Measurements from ENCODE around the gene SSBP3.
"Not testable (repeated sequence)": the region's sequence is repeated elsewhere in the genome, so short reads cannot be mapped to it uniquely, and the experiment has no call there.

SSBP3 gene

GRCh38 chr1:54360165-54361005 lies 45.8 kb downstream of the SSBP3 start:
- Mint-ChIP-seq H3K4me3 (no peak overlapping the region), H3K27ac (no peak overlapping the region), H3K27me3 (peaks cover 16% of the 10 kb centered on the region), H3K4me1 (peaks cover 49% of the 10 kb centered on the region), H3K9me3 (no peaks in the 10 kb centered on the region), H3K36me3 (no peaks in the 10 kb centered on the region)
- ATAC-seq = no peak

DNA sequence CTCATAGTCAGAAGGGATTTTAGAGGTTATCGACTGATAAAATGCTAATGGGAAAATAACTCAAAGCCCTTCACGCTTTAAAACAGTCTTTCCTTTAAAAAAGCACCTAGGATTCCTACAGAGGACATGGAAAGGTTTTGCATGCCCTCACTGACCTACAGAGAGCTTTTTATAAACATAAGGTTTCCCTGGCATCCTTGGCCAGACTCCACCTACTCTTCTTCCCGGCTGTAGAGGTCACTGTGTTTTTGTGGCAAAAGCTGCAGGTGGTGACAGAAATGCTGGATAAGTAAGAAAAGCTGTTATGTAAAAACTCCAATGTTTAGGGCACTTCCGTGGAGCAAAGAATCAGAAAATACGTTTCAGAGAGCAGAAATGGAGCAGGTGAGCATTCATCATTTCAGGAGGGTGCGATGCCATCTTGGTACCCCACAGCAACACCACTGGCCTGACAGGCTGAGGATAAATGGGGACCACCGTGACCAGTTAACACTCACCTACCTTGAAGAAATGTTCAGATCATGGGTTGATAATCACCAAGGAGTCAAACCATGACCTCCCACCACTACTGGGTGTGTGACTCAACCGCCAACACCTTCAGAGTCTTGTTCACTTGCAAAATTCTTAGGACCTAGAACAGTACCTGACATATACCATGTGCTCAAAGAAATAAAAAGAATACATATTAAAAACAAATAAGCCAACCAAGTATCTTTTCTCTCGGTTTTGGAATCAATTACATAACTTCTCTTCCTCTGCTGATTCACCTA lies 46.6 kb downstream of the SSBP3 start:
- H3K4me3 Mint-ChIP-seq = no peak overlapping the region
- H3K9me3 Mint-ChIP-seq = no peaks in the 10 kb centered on the region
- no peaks in the 10 kb centered on the region for H3K36me3 Mint-ChIP-seq
- peaks cover 44% of the 10 kb centered on the region for H3K4me1 Mint-ChIP-seq
- peaks cover 16% of the 10 kb centered on the region for H3K27me3 Mint-ChIP-seq
- no peak for ATAC-seq
- no peak overlapping the region for H3K27ac Mint-ChIP-seq

GRCh38 chr1:54358503-54359168 lies 47.6 kb downstream of the SSBP3 start:
- ATAC-seq = no peak
- H3K27me3 Mint-ChIP-seq = peaks cover 16% of the 10 kb centered on the region

DNA sequence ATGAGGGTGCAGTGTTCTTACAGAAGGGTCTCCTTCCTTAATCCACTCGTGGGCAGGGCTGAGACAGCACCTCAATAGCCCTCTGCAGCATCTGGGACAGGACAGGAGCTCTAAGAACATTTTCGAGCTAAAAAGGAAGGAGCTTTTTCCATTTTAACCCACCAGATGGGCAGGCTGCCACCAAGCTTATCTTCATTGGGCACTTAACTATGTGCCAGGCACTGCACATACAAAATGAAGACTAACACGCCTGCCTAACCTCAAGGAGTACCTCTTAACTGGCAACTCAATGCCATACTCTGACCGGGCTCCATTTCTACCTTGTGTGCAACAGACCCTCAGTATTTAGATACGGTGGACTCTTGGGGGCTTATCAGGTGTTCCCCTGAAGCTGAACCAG lies 48.2 kb downstream of the SSBP3 start:
- Mint-ChIP-seq H3K4me1 (peaks cover 28% of the 10 kb centered on the region), H3K27ac (peak overlapping the region; percentile 67), H3K9me3 (no peaks in the 10 kb centered on the region)

More at GRCh38 chr1:54358503-54359168, 47.6 kb downstream of the SSBP3 start:
- Mint-ChIP-seq H3K27ac (no peak overlapping the region), H3K4me1 (peaks cover 35% of the 10 kb centered on the region), H3K36me3 (no peaks in the 10 kb centered on the region), H3K4me3 (no peak overlapping the region), H3K9me3 (no peaks in the 10 kb centered on the region)

DNA sequence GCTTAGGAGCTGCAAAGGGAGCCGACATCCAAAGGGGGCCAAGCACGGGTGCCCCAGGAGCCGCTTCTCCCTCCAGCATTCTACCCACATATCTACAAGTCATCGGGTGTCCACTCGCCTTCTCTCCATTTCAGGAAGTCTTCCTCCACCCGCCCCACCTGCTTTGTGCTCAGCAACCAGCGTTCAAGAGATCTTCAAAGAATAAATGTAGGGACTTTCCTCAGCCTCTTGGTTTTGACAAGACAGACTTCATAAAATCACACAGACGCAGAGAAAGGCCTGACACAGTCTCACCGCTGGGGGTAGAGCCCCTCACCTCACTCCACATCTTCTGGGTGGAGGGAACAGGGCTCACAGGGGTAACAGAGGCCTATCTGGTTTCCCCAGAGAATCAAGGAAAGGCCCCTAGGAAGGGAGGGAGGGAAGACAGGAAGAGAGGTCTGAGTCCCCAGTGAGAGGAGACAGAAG lies 49.5 kb downstream of the SSBP3 start:
- Mint-ChIP-seq H3K4me3 (peak overlapping the region; percentile 77), H3K36me3 (no peaks in the 10 kb centered on the region), H3K4me1 (peaks cover 20% of the 10 kb centered on the region), H3K27ac (peak overlapping the region; percentile 67), H3K27me3 (peaks cover 16% of the 10 kb centered on the region), H3K9me3 (no peaks in the 10 kb centered on the region)
- peak; percentile 55 for ATAC-seq

More for the DNA sequence above, 48.2 kb downstream of the SSBP3 start:
- Mint-ChIP-seq H3K4me3 (no peak overlapping the region), H3K36me3 (no peaks in the 10 kb centered on the region), H3K27me3 (peaks cover 16% of the 10 kb centered on the region)
- no peak for ATAC-seq

DNA sequence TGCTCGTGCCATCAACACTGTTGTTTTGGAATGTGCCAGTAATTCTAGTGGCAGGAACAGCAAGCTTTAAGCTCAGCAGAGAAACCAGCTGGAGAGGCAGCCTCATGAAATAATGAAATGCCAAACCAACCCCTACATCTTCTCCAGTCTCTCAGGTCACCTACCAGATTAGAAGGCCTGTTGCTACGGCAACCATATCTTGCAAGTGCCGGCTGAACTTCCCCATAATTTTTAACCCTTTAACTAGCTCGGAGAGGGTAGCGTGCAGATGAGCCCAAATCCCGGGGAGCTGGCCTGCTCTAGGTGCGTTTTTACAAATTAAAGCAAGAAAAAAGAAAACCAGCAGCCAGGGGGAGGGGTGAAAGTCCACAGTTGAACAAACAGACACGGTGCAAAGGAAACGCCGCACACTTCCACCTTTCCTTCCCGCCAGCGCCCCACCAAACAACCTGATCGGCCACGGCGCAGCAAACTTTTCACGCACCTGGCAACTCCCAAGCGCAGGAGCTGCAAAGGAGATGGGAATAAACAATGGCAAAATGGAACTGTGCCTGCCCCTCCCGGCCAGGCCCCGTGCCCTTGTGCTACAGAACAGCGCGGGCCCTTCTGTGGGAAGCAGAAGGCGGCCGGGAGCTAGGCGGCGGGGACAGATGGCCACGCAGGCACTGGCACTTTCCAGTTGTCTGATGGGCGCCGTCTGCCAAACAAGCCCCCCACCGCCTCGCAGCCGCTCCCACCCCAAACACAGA lies 50.1 kb downstream of the SSBP3 start:
- H3K36me3 Mint-ChIP-seq = no peaks in the 10 kb centered on the region
- ATAC-seq = peak; percentile 56
- H3K27me3 Mint-ChIP-seq = peaks cover 16% of the 10 kb centered on the region
- peak overlapping the region; percentile 67 for H3K27ac Mint-ChIP-seq
- H3K4me1 Mint-ChIP-seq = peaks cover 20% of the 10 kb centered on the region
- H3K9me3 Mint-ChIP-seq = no peaks in the 10 kb centered on the region
- peak overlapping the region; percentile 77 for H3K4me3 Mint-ChIP-seq

- no peaks in the 10 kb centered on the region for H3K9me3 Mint-ChIP-seq
- no peak overlapping the region for H3K4me3 Mint-ChIP-seq
- H3K36me3 Mint-ChIP-seq = no peaks in the 10 kb centered on the region
- peaks cover 20% of the 10 kb centered on the region for H3K4me1 Mint-ChIP-seq
- ATAC-seq = no peak
- no peak overlapping the region for H3K27ac Mint-ChIP-seq
- peaks cover 16% of the 10 kb centered on the region for H3K27me3 Mint-ChIP-seq
Measured at GRCh38 chr1:54354899-54355298, 51.3 kb downstream of the SSBP3 start.

DNA sequence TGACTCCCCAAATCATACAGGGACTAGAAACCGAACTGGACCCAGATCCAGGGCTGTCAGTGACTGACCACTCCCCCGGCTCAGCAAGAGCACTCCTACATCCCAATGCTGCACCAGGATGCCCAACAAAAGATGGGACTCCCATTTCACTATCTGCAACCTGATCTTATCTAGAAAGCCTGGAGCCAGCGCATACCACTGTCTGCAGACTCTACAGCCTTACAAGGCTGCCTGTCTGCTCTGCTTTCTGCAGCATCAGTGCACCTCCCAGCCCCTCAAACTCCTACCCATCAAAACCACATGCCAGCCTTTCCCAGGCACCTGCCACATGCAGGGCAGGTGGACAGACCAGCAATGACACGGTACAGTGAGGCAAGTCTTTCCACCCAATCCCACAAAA lies 52.2 kb downstream of the SSBP3 start:
- Mint-ChIP-seq H3K4me1 (peaks cover 20% of the 10 kb centered on the region), H3K27ac (no peak overlapping the region), H3K36me3 (no peaks in the 10 kb centered on the region), H3K4me3 (no peak overlapping the region), H3K9me3 (no peaks in the 10 kb centered on the region), H3K27me3 (peaks cover 16% of the 10 kb centered on the region)
- no peak for ATAC-seq

DNA sequence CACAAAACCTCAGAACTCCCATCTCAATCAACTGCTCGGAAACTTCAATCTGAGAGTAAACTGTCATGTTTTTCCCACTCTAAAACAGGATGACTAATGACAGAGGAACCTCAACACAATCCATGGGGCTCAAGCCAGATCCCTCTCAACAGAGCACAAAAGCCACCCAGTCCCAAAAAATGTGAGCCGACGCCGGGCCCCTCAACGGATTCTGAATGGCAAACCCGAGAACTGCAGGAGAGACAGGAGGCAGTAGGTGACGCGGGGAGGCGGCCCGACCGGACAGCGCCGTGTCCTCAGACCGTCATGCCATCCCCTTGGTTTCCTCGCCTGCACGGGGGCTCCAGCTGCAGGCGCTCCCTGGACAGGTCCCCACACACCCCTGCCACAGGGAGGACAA lies 53.4 kb downstream of the SSBP3 start:
- peaks cover 16% of the 10 kb centered on the region for H3K27me3 Mint-ChIP-seq
- H3K4me3 Mint-ChIP-seq = no peak overlapping the region
- no peaks in the 10 kb centered on the region for H3K9me3 Mint-ChIP-seq
- H3K4me1 Mint-ChIP-seq = peaks cover 20% of the 10 kb centered on the region
- no peaks in the 10 kb centered on the region for H3K36me3 Mint-ChIP-seq
- ATAC-seq = no peak
- no peak overlapping the region for H3K27ac Mint-ChIP-seq

DNA sequence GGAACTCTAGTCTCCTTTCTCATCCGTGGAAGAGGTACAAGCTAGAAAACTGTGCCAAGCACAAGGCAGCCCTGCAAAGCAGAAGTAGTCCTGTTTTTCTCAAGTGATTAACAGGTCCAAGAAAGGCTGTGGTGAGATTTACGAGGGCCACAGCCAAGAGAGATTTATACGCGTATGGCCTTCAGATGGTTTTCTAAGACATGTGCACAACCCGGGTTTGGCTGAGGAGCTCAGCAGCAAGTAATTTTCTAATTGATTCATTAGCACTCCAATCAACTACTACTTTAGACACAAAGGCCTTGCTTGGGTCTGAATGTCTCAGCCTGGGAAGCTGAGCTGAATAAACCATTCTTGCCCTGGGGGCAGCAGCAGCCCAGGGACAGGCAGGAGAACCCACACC lies 55.8 kb downstream of the SSBP3 start:
- Mint-ChIP-seq H3K4me1 (no peaks in the 10 kb centered on the region), H3K9me3 (no peaks in the 10 kb centered on the region), H3K27me3 (no peaks in the 10 kb centered on the region), H3K36me3 (no peaks in the 10 kb centered on the region), H3K4me3 (no peak overlapping the region), H3K27ac (no peak overlapping the region)
- ATAC-seq = no peak

DNA sequence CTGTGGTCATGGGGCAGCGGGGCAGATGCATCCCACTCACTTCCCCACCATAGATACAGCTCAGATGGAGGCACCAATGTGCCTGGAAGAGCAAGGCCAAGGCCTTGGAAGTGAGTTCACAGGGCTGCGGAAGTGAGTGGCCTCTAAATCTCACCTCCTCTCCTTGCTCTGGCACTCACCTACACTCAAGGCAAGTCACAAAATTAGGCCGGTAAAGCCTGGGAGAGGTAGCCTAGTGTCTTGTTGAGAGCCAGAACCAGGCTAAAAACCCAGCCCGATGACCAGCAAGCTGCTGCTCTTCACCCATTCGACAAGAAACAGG lies 57.5 kb downstream of the SSBP3 start:
- ATAC-seq = no peak
- no peak overlapping the region for H3K27ac Mint-ChIP-seq
- H3K36me3 Mint-ChIP-seq = peaks cover 3% of the 10 kb centered on the region
- no peaks in the 10 kb centered on the region for H3K4me1 Mint-ChIP-seq
- no peak overlapping the region for H3K4me3 Mint-ChIP-seq
- no peaks in the 10 kb centered on the region for H3K9me3 Mint-ChIP-seq
- no peaks in the 10 kb centered on the region for H3K27me3 Mint-ChIP-seq

GRCh38 chr1:54347955-54348699 lies 58.1 kb downstream of the SSBP3 start:
- H3K36me3 Mint-ChIP-seq = peaks cover 4% of the 10 kb centered on the region
- H3K27ac Mint-ChIP-seq = no peak overlapping the region
- H3K27me3 Mint-ChIP-seq = no peaks in the 10 kb centered on the region
- no peak overlapping the region for H3K4me3 Mint-ChIP-seq
- no peaks in the 10 kb centered on the region for H3K4me1 Mint-ChIP-seq
- ATAC-seq = no peak
- H3K9me3 Mint-ChIP-seq = no peaks in the 10 kb centered on the region

- H3K27ac Mint-ChIP-seq = no peak overlapping the region
- H3K4me1 Mint-ChIP-seq = no peaks in the 10 kb centered on the region
- peaks cover 4% of the 10 kb centered on the region for H3K36me3 Mint-ChIP-seq
Measured at GRCh38 chr1:54347261-54347954, 58.8 kb downstream of the SSBP3 start.

GRCh38 chr1:54345548-54345947 lies 60.6 kb downstream of the SSBP3 start:
- peaks cover 10% of the 10 kb centered on the region for H3K36me3 Mint-ChIP-seq
- H3K4me1 Mint-ChIP-seq, H3K9me3 Mint-ChIP-seq, H3K4me3 Mint-ChIP-seq, H3K27me3 Mint-ChIP-seq, H3K27ac Mint-ChIP-seq, ATAC-seq: not testable (repeated sequence)

More at GRCh38 chr1:54347261-54347954, 58.8 kb downstream of the SSBP3 start:
- no peak for ATAC-seq
- Mint-ChIP-seq H3K9me3 (no peaks in the 10 kb centered on the region), H3K27me3 (no peaks in the 10 kb centered on the region), H3K4me3 (no peak overlapping the region)
